NCI-H524 (cell line): ENCODE measurements around the gene PROK1.

Source experiments
- DNase-seq, 2 experiments: peaks; one replicate each; lab custom pipeline; 2025; lab: John Stamatoyannopoulos, UW

PROK1 gene

GRCh38 chr1:110465038-110465813 is 14.3 kb downstream of the PROK1 start:
- peak; percentile 75 to 86 for DNase-seq

GRCh38 chr1:110465814-110466380 is 14.9 kb downstream of the PROK1 start:
- DNase-seq, result no peak

- peak; percentile 54 to 68 for DNase-seq
Measured at GRCh38 chr1:110466646-110467280, 15.8 kb downstream of the PROK1 start.

- no peak for DNase-seq
Measured at GRCh38 chr1:110471131-110471530, 20.2 kb downstream of the PROK1 start.

GRCh38 chr1:110472546-110472945 is 21.6 kb downstream of the PROK1 start:
- no peak for DNase-seq

- no peak for DNase-seq
Measured at GRCh38 chr1:110474444-110474843, 23.5 kb downstream of the PROK1 start.

GRCh38 chr1:110475362-110476027 is 24.5 kb downstream of the PROK1 start:
- DNase-seq, result no peak

- no peak for DNase-seq
Measured at GRCh38 chr1:110476028-110476765, 25.2 kb downstream of the PROK1 start.

- no peak for DNase-seq
Measured at GRCh38 chr1:110477041-110477440, 26.1 kb downstream of the PROK1 start.

GRCh38 chr1:110477445-110477957 is 26.6 kb downstream of the PROK1 start:
- no peak for DNase-seq

GRCh38 chr1:110477967-110478640 is 27.2 kb downstream of the PROK1 start:
- DNase-seq, result no peak

GRCh38 chr1:110478886-110479285 is 27.9 kb downstream of the PROK1 start:
- no peak for DNase-seq

- DNase-seq, result no peak
Measured at GRCh38 chr1:110480356-110481096, 29.6 kb downstream of the PROK1 start.

- DNase-seq, result no peak
Measured at GRCh38 chr1:110481968-110482623, 31.1 kb downstream of the PROK1 start.

- no peak for DNase-seq
Measured at GRCh38 chr1:110482662-110483307, 31.8 kb downstream of the PROK1 start.

GRCh38 chr1:110483308-110483685 is 32.3 kb downstream of the PROK1 start:
- DNase-seq, result no peak

- DNase-seq, result no peak
Measured at GRCh38 chr1:110484801-110485200, 33.9 kb downstream of the PROK1 start.

GRCh38 chr1:110485725-110486124 is 34.8 kb downstream of the PROK1 start:
- no peak for DNase-seq

- no peak for DNase-seq
Measured at GRCh38 chr1:110487726-110488125, 36.8 kb downstream of the PROK1 start.
